SU-DHL-6 (cell line): ENCODE results near the gene ANO9.

Source experiments
- EZH2phosphoT487 ChIP-seq: fragments of 200-600 bp; sonication (generic), shearing (Covaris generic); conservative IDR thresholded peaks from 2 replicates; pipeline ENCODE4 v1.6.1; 2018; ENCODE audit warnings: mild to moderate bottlenecking, antibody characterized with exemption, low read length, moderate library complexity, mixed read lengths
- TF ChIP-seq, protein P1 (sequence below): fragments of 200-600 bp; sonication (generic); IDR thresholded peaks from one replicate; pipeline ENCODE4 v1.5.1; 2017; ENCODE audit warnings: antibody characterized with exemption, mild to moderate bottlenecking, low read length, moderate library complexity; ENCODE audit not compliant: insufficient read depth, poor library complexity, severe bottlenecking

- TF ChIP-seq, protein P1, sequence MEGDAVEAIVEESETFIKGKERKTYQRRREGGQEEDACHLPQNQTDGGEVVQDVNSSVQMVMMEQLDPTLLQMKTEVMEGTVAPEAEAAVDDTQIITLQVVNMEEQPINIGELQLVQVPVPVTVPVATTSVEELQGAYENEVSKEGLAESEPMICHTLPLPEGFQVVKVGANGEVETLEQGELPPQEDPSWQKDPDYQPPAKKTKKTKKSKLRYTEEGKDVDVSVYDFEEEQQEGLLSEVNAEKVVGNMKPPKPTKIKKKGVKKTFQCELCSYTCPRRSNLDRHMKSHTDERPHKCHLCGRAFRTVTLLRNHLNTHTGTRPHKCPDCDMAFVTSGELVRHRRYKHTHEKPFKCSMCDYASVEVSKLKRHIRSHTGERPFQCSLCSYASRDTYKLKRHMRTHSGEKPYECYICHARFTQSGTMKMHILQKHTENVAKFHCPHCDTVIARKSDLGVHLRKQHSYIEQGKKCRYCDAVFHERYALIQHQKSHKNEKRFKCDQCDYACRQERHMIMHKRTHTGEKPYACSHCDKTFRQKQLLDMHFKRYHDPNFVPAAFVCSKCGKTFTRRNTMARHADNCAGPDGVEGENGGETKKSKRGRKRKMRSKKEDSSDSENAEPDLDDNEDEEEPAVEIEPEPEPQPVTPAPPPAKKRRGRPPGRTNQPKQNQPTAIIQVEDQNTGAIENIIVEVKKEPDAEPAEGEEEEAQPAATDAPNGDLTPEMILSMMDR, result no peak
- no peak for TF ChIP-seq EZH2phosphoT487
Measured at GRCh38 chr11:373716-374551, 67.9 kb downstream of the ANO9 start.
